ENCODE results near the gene TIRAP. TPM values are rescaled to one million over a fixed set of nuclear protein-coding genes. Genes with fewer than 3 reads are reported as not detected.

The TIRAP gene
- total and polyA plus RNA-seq, 3 donors from 2014 or later = 3.6 to 5.9 (median 5.7) TPM

DNA sequence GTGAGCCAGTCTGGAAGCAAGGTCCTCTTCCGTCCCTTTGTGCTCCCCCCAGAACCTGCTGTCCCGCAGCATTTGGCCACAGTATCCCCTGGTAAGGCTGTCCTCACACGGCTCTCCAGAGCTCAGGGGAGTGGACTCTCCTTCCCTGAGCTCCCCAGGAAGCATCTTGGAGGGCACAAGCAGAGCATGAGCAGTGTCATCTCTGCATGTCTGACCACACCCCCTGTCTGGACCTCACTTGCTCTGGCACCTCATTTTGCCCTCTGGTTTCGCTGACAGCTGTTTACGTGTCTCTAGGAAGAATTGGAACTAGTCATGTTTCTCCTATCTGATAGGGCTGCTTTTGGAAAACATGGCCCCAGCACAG, 36.5 kb downstream of the TIRAP start:
- 58 to 59% methylated on average over 5 of the region's 5 CpGs for WGBS, 2 donors
- intact Hi-C loops (cut with DNase I; ENCODE audit: low total_unique reads) = loop anchor here (10.0 kb wide), 1 partner anchor 115 kb away; no protein-coding TSS in a partner anchor
- Histone ChIP-seq H3K27me3 (no peaks in the 10 kb centered on the region), H3K4me1 (peaks cover 25% of the 10 kb centered on the region), H3K9me3 (no peaks in the 10 kb centered on the region), H3K27ac (peak overlapping the region; percentile 83 to 87), H3K4me3 (no peak overlapping the region), H3K36me3 (ENCODE audit: low read depth, missing control alignments) (no peaks in the 10 kb centered on the region)
- TF ChIP-seq CTCF (IDR thresholded peaks at IDR 0.05) (no peak), POLR2A (IDR thresholded peaks at IDR 0.05) (no peak)
- no peak for DNase-seq

GRCh38 chr11:126322996-126323395, 40.1 kb downstream of the TIRAP start:
- intact Hi-C loops (cut with DNase I; ENCODE audit: low total_unique reads) = no loop called here
- WGBS, 2 donors = 79 to 82% methylated on average over 3 of the region's 3 CpGs

DNA sequence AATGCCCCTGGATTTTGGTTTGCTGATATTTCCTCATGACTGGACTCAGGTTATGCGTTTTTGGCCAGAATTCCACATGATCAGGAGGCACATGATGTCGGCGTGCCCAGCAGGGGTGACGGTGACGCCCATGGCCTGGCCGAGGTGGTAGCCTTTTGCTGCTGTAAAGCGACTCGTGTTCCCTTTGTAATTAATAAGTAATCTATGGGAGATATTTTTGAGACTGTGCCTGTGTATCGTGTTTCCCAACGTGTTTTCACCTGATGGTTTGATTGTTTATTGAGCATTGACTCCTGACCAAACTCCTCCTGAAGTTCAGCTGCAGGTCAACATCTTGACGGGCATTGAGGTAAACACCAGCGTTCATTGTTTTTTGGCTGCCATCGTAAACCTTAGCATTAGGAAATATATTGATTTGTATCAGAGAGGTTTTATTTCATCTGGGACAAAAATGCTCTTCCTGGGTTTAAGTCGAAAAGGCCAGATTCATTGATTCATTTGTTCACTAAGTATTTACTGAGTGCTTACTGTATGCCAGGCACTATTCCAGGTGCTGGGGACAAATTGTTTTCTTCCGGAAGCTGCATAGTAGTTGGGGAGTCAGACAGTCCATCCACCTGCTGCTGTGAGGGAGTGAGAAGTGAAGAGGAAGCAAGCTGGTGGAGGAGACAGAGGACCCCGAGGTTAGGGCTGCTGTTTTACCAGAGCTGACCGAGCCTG, 44.5 kb downstream of the TIRAP start:
- DNase-seq = no peak
- Histone ChIP-seq H3K36me3 (ENCODE audit: low read depth, missing control alignments) (no peaks in the 10 kb centered on the region), H3K27ac (no peak overlapping the region), H3K27me3 (no peaks in the 10 kb centered on the region), H3K4me1 (peaks cover 18% of the 10 kb centered on the region), H3K4me3 (no peak overlapping the region), H3K9me3 (no peaks in the 10 kb centered on the region)
- intact Hi-C loops (cut with DNase I; ENCODE audit: low total_unique reads) = no loop called here
- 87 to 89% methylated on average over 17 of the region's 17 CpGs for WGBS, 2 donors
- TF ChIP-seq POLR2A (IDR thresholded peaks at IDR 0.05) = no peak

More at GRCh38 chr11:126322996-126323395, 40.1 kb downstream of the TIRAP start:
- no peaks in the 10 kb centered on the region for H3K36me3 ChIP-seq (ENCODE audit: low read depth, missing control alignments)
- no peaks in the 10 kb centered on the region for H3K9me3 ChIP-seq
- peaks cover 21% of the 10 kb centered on the region for H3K4me1 ChIP-seq
- no peak overlapping the region for H3K4me3 ChIP-seq
- no peak for DNase-seq
- no peak for TF ChIP-seq CTCF (IDR thresholded peaks at IDR 0.05)
- TF ChIP-seq POLR2A (IDR thresholded peaks at IDR 0.05) = no peak
- H3K27ac ChIP-seq = no peak overlapping the region
- no peaks in the 10 kb centered on the region for H3K27me3 ChIP-seq

- Histone ChIP-seq H3K9me3 (no peaks in the 10 kb centered on the region), H3K27me3 (no peaks in the 10 kb centered on the region), H3K4me1 (peaks cover 20% of the 10 kb centered on the region), H3K36me3 (ENCODE audit: low read depth, missing control alignments) (no peaks in the 10 kb centered on the region), H3K4me3 (no peak overlapping the region), H3K27ac (no peak overlapping the region)
- intact Hi-C loops (cut with DNase I; ENCODE audit: low total_unique reads) = no loop called here
- 76 to 87% methylated on average over 20 of the region's 20 CpGs for WGBS, 2 donors
- no peak for DNase-seq
- no peak for TF ChIP-seq CTCF (IDR thresholded peaks at IDR 0.05)
Observed at GRCh38 chr11:126328001-126328390, 45.1 kb downstream of the TIRAP start.

GRCh38 chr11:126328444-126328843, 45.6 kb downstream of the TIRAP start:
- no peaks in the 10 kb centered on the region for H3K9me3 ChIP-seq
- TF ChIP-seq CTCF (IDR thresholded peaks at IDR 0.05) (no peak), POLR2A (IDR thresholded peaks at IDR 0.05) (no peak)
- peaks cover 20% of the 10 kb centered on the region for H3K4me1 ChIP-seq
- no peaks in the 10 kb centered on the region for H3K27me3 ChIP-seq
- H3K27ac ChIP-seq = no peak overlapping the region
- no peaks in the 10 kb centered on the region for H3K36me3 ChIP-seq (ENCODE audit: low read depth, missing control alignments)
- intact Hi-C loops (cut with DNase I; ENCODE audit: low total_unique reads) = no loop called here
- no peak for DNase-seq
- WGBS, 2 donors = 78 to 95% methylated on average over 9 to 12 of the region's 12 CpGs
- no peak overlapping the region for H3K4me3 ChIP-seq

All from testis (tissue), 3 donors.